Activated CD8-positive, alpha-beta memory T cell treated with anti-CD3 and anti-CD28 coated beads, Interleukin-2, amount 50 U/mL, for 4 hours (primary cell): Measurements from ENCODE around the gene HCRTR2.
"Not testable (repeated sequence)": the region's sequence is repeated elsewhere in the genome, so short reads cannot be mapped to it uniquely, and the experiment has no call there.

Experiments used
- DNase-seq: peaks from one replicate; pipeline ENCODE4 v3.0.0-alpha.2; 2020

The HCRTR2 gene

DNA sequence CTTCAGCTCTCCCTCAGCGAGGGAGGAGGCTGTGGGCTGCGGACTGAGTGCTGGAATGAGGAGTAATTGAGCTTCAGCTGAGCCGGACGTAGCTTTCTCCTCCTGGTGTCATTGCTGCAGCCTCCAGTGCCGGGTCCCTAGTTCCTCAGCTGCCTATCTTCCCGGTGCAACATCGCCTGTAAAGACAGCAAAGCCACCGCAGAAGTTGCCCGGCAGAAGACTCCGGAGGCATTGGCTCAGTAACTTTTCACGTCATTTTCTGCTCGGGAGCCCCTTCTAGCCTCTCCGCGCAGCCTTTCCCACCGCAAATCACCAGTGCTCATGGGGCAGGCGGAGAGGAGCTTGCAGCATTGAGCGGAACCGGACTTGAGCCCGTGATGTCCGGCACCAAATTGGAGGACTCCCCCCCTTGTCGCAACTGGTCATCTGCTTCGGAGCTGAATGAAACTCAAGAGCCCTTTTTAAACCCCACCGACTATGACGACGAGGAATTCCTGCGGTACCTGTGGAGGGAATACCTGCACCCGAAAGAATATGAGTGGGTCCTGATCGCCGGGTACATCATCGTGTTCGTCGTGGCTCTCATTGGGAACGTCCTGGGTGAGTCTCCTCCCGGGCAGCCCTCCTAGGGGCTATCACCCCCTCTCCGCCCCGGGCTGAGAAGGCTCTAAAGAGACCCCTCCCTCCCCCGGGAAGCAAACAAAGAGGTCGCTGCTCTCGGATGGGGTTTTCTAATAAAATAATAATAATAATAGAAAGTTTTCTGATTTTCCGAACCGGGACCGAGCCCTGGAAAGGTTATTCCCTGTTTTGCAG is at the start of gene HCRTR2:
TSS of gene HCRTR2 (plus strand) at position 305 of the 816 bp plus-strand sequence. CDS start at position 378, 73 bp downstream.
- no peak for DNase-seq

DNA sequence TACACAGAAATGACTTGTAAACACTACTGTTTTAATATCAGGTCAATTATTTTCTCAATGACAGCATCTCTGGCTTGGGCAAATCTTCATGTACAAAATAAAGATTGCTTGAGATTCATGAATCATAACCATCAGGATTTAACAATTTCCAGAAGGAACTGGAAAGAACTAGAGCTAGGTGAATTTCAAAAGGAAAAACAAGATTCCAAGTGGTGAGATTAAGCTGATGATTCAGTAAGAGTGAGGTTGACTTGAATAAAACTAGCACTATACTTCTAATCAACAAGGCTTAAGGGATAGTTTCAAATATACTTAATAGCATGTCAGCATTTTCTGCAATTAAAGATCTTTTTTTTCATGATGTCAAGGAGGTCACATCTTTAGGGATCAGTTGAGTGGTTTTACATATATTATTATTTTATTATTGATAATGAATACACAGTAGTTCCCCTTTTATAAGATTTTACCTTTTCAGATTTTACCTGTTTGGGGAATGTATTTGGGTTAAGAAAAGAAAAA is 43.5 kb upstream of the HCRTR2 start:
- DNase-seq: no peak

DNA sequence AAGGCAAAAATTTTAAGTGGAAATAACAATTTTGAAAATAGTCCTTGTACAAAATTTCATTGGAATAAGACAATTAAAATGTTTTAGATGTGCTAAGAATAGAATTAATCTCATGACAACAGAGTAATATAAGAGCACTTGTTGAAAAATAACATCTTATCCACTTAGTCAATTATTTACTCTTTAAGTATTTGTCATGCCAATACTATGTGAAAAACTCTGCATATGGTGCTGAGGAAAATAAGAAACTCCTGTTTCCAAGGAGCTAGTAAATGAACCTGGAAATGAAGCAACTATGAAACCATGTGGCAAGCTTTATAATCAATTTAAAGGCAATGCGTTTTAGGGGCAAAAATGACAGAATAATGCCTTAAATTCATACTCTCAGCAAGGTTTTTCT is 42.7 kb upstream of the HCRTR2 start:
- DNase-seq: no peak

DNA sequence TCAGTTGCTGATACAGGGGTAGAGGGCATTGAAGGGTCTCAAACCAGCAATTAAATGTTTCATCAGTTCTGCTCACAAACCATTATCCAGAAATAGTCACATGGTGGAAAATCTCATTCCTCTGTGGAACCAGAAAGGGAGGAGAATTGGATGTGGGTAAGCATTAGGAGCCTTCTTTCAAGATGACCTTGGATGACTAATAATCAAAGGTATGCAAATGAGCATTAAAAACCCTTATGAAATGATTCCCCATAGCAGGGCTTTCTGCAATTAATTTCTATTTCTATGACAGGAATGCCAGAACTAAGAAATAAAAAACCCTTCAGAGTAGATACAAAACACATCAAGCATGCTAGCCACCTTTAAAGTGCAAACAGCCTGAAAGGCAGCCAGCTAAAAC is 37.4 kb upstream of the HCRTR2 start:
- DNase-seq: no peak

DNA sequence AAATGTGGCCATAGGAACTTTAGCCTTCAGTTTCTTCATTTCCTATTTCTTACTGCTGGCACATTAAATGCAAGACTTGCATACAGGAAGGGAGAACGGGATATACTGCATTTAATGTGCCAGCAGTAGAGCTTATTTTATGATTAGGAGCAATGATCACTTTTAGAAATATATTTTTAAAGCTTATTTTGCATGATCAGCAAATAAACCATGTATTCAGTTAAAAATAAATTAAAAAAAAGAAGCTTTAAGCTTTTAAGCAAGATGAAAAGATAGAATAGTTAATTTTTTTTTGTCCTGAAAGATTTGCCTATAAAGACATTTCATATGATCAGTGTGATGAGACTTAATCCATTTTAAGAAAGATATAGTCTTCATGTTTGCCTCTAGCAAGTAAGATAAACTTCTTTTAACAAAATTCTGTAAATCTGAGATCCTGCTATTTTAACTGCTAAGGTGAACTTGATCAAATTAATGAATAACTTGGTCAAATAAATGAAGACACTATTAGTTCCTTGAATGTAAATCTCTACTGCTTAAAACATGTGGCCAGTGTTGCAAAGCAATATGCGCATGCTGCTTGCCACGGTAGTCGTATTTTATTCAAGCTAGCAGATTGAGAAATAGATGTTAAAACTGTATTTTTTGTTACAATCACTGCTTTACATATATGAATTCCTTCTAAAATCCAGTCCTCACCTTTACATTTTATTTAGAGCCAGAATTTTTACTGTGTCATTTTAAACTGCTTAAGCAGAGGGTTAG is 36.2 kb upstream of the HCRTR2 start:
- DNase-seq: no peak

DNA sequence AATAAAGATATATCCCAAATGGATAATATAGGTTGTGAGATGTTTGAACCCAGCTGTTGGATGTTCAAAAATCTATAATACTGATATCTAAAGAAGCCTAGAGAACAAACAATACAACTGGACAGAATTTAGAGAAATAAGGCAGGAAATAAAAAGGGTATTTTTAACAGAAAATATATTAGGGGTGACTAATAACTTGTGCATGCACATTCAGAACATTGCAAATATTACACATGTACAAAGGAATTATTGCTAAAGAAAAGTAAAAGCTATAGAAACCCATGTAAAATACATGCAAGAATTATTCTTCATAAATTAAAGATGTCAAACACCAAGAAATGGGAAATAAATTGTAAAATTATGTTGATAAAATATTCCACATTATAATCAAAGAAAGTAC is 32.7 kb upstream of the HCRTR2 start:
- no peak for DNase-seq

DNA sequence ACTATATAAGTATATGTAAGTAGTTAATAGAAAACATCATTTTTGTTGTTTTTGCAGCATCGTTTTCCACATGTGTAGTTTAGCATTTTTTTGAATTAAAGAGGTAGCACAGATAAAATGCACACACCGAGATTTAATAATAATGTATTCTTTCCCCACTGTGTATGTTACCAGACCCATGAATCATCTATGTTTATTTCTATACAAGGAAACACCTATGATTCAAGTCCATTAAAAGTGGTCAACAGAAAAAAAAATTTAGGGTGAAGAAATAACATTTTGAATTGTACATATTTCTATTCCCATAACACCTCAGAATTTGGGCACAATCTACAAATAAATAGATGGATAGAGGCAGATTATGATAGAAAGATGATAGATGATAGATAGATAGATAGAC is 31.7 kb upstream of the HCRTR2 start:
- no peak for DNase-seq

DNA sequence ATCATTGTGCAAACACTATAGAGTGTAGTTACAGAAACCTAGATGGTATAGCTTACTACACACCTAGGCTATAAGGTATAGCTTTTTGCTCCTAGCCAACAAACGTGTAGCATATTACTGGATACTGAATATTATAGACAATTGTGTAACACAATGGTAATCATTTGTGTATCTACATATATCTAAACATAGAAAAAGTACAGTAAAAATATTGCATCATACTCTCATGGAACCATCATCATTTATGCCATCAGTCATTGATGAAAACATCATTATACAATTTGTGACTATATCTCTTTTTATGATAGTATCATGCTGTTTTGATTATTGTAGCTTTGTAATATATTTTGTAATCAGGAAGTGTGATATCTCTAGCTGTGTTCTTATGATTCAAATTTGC is 21.0 kb upstream of the HCRTR2 start:
- no peak for DNase-seq

DNA sequence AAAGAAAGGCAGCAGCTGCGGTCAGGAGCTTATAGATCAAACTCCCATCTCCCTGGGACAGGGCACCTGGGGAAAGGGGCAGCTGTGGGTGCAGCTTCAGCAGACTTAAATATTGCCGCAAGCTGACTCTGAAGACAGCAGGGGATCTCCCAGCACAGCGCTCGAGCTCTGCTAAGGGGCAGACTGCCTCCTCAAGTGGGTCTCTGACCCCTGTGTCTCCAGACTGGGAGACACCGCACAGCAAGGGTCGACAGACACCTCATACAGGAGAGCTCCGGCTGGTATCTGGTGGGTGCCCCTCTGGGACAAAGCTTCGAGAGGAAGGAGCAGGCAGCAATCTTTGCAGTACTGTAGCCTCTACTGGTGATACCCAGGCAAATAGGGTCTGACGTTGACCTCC is 15.5 kb upstream of the HCRTR2 start:
- not testable (repeated sequence) for DNase-seq

DNA sequence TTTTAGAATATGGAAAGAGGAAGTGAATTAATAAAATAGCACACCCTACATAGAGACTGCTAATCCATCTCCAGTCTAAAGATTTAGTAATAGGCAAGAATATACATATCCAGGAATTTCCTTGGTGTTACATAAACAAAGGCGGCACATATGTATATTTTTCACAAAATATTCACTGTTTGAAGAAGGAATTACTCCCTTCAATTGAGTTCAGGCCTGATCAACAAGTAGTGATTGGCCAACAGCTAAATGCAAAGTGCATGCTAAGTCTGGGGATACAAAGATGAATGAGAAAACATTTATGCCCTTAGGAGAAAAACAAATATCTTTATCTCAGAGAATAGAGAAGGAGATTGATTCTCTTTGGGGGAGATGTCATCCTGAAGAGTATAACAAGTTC is 6.5 kb upstream of the HCRTR2 start:
- DNase-seq: no peak

DNA sequence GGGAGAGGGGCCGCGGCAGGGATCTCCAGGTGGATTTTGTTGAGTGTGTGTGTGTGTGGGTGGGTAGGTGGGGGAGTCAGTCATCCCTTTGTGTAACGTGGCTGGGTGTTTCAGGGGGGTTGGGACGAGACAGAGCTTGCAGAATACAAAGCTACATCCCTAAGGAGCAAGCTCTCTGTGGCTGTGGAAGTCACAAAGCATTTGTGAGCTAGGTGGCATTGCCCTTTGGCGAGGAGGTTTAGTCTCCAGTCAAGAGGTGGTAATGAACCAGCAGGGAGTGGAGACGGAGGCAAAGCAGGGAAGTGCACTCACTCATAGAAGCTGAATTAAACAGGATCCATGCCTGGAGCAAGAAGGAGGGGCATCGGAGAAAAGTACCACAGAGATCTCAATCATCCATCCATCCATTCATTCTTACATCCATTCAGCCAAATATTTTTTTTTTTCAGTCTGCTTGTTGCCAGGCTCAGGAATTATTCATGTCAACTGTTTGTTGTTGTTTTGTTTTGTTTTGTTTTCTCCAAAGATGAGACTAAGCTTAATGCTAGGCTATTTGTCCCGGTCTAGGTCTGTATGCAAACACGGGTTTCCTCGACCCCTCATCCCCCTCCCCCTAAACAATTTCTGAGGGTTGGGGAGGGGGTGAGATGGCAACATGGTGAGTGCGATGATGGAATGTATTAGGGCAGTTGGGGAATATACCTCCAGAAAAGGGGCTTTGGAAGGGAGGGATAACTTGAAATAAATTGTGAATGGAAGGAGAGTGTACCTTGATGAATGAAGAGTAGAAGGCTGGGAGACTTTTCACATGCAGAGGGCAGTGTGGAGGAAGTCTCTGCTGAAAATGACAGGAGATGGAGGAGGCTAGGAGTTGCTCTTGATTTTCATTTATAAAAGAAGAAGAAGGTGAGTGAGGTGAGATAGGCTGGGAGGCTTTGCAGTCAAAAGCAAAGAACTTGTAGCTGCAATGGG is 1.0 kb downstream of the HCRTR2 start:
- DNase-seq: no peak

DNA sequence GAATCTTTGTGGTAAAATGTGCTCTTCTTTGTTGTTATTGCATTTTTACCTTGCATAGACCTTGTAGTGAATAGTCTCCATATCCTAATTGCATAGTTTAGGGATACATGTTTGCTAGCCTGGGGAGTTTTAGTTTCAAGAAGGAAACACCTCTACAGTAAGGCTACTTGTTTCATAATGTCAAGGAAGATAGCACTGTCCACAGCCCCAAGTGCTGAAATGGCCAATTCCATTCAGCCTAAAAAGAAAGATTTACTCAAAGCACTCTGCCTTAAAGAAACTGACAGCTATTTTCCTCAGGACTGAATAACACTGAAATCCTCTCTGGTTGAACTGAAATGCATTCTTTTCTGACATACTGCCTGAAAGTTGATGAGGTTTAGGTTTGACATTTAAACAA is 2.6 kb downstream of the HCRTR2 start:
- DNase-seq: no peak

DNA sequence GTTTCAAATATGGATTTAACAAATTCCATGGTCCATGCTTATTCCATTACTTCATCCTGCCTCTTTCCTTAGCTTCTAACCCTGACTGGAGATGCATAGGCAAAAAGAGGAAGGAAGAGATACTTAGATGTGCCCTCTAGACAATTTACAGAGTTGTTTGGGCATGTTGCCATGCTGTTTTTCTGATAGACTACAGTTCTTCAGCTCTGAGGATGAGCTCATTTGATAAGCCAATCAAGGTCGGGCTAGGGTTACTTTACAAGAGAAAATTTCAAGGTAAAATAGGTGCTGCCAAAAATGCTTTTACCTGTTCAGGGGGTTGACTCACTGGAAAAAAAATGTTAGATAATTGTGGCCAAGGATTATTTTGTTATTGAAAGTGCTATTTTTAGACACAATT is 5.9 kb downstream of the HCRTR2 start:
- DNase-seq: no peak

DNA sequence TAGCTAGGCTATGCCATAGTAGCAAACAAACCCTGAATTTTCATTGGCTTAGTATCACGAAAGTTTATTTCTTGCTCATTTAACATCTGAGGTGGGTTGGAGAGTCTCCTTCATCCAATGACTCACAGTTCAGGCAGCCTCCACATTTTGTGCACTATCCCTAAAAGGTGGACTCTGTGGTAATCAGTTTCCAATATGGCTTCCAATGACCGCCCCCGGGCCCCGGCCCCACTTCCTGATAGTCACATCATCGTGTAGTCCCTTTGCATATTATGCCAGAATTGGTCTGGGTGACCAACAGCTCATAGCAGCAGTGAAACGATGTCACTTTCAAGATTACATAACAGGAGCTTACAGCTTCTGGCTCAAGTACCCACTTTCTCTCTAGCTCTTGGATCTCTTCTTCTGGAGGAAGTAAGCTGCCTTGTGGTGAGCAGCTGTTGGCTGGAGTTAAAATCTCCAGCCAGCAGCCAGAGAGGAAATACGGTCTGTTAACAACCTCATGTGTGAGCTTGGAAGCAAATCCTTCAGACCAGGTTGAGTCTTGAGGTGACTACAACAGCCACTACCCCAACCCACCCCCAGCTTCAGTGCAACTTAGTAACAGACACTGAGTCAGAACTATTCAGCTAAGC is 7.8 kb downstream of the HCRTR2 start:
- DNase-seq: no peak

DNA sequence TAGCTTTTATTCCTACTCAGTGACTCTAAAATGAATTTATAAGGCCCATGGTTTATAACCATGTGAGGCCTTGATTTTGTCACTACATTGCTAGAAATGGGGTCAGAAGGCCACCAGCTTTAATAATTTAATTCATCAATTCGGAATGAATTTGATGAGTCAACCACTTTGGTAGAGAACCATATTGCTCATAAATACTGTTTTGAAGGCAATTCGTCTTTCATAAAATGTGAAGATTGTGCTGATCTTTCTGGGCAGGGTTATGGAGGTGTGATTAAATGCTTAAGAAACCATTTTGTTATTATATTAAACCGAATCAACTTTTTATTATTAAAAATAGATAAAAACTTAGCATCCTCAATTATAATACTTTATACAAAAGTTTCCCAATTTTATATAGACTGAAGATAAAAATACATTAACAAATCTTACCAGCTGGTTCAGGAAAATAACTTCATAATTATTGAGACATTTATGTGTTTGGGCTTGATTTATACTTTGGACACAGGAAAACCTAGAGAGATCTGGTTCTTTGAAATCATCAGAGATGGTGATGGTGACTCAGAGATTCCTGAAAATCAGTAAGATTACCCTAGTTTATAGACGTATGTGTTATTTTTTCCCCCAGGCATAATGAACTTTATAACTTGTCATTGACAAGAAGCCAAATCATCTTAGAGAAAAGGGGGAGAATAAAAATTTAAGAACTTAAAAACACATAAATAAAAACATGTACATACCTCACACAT is 10.6 kb downstream of the HCRTR2 start:
- no peak for DNase-seq

DNA sequence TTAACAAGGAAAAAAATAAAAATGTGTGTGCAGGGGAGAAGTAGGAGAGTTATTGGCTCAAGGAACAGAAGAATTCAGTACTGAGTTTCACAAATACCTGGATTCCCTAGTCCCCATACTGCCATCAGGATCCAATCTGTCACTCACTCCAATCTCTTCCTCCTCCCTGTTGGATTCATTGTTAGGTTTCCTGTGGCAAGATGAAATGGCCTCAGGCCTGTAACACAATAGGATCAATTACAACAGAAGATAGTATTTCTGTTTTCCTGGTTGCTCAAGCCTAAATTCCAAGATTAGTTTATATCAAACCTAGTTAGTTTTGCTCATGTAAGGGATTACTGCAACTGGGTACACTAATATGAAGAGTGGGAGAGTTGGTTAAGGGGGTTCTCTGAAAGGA is 24.4 kb downstream of the HCRTR2 start:
- DNase-seq: no peak

DNA sequence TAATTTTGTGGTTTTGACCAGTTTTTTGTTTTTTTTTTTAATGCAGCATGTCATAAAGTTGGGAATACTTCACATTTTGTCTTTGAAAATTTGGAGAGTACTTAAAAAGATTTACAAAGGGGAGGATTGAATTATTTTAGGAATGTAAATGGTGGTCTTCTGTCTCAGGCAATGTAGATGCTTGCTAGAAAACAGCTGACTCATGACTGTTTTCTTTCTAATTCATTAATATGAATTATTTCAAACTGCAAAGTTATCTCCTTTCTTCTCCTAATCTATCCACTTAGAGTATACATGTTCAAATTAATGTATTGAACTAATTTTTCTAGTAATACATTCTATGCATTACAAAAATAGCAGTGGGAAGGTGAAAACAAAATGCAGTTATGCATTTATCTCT is 24.9 kb downstream of the HCRTR2 start:
- no peak for DNase-seq

DNA sequence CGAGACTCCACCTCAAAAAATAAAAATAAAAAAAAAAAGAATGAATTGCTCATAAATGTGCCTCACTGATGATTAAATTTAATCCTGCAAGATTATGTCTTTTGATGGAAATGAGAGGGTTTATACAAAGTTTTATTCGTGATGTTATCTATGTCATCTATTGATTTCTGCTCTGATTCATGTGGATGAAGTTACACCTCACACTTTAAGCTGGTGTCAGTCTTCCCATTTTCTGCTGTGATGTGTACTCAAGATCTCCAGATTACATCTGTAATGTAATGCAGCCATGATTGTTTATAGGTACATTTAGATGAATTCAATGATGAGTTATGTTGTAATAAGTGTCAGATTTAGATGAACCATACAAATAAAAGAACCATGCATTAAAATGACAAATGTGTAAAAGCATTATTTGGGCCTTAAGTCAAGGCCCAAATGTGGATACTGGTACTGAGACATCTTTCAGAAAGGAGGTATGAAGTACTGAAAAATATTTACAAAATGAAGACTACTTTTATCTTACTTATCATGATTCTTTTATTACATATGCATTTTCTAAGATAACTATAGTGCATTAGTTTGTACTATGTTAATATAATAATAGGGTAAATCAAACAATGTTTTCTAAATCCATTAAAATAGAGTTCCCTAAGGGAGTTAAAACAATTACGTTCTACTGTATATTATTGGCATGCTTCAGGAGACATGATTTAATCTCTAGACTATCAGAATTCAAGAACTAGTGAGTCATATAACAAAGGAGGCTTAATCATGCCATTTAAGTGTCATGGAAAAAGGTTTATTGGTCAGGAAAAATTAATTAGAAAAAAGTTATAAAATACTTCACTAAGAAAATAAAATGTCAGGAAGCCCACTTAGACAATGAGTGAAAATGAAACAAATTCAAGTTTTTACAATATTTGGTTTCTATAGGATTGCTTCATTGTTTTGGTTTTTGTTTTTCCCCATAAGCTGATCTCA is 34.5 kb downstream of the HCRTR2 start:
- DNase-seq: no peak

DNA sequence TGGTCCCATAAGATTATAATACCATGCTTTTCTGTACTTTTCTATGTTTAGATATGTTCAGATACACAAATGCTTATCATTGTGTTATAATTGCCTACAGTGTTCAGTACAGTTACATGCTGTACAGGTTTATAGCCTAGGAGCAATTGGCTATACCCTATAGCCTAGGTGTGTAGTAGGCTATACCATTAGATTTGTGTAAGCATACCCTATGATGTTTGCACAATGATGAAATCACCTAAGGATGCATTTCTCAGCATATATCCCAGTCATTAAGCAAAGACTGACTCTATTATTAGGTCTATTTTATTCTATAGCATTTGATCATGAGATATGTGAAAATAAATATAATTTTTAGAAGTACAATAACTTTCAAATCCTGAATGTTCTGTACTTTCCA is 36.6 kb downstream of the HCRTR2 start:
- no peak for DNase-seq

DNA sequence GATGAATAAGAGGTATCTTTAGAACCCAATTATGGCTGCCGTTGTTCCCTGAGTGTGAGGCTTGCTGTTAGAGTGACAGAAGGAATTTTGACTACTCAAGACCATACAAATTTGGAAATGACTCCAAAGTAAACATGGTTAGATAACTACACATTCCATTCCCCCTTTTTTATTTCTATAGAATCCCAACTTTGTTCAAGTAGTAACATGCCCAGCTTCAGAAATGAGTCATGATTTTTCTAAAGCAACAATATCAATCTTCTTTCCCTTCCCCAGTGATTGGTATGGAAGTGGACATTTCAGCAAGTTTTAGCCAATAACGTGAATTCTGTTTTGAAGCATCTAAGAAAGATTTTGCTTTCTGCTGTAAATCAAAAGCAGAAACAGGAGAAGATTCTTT is 37.8 kb downstream of the HCRTR2 start:
- no peak for DNase-seq
